CD4-positive, CD25-positive, alpha-beta regulatory T cell (primary cell): ENCODE data around the gene CDKL5. TPM values are rescaled to one million over a fixed set of nuclear protein-coding genes. Genes with fewer than 3 reads are reported as not detected.

Source experiments
- ATAC-seq, 2 donors: fragments of 150-1000 bp; cut with Tn5 transposase; one replicate each; pipeline ENCODE4 v1.10.0; 2021; ENCODE audit warnings: low read depth in 2 of 2, moderate number of reproducible peaks in 2 of 2, moderate library complexity in 1 of 2
- DNase-seq, 3 donors: peaks; one replicate each; pipeline versions ENCODE4 v3.0.0 to v3.0.0-alpha.2; 2012 to 2022; ENCODE audit warnings: mixed read lengths in 1 of 3
- H3K27ac ChIP-seq: one replicate; pipeline ENCODE4 v1.7.0; 2013; ENCODE audit warnings: mild to moderate bottlenecking, low read length; ENCODE audit not compliant: insufficient read depth, poor library complexity, severe bottlenecking
- H3K27me3 ChIP-seq: one replicate; pipeline ENCODE4 v1.7.0; 2013; ENCODE audit warnings: low read length; ENCODE audit not compliant: control insufficient read depth, insufficient read depth
- H3K36me3 ChIP-seq: one replicate; pipeline ENCODE4 v1.7.0; 2013; ENCODE audit warnings: mild to moderate bottlenecking, low read length, moderate library complexity; ENCODE audit not compliant: control insufficient read depth, insufficient read depth
- H3K4me1 ChIP-seq: 2 replicates; pipeline ENCODE4 v1.7.0; 2013; ENCODE audit warnings: mild to moderate bottlenecking, low read length; ENCODE audit not compliant: insufficient read depth, control insufficient read depth, poor library complexity, severe bottlenecking
- H3K4me3 ChIP-seq: one replicate; pipeline ENCODE4 v1.7.0; 2013; ENCODE audit warnings: low read depth, mild to moderate bottlenecking, low read length, moderate library complexity
- H3K9me3 ChIP-seq, 2 experiments: 1 replicate in 1 of 2; 2 replicates in 1 of 2; pipeline ENCODE4 v1.7.0; 2013; ENCODE audit warnings: low read length in 2 of 2, mild to moderate bottlenecking in 1 of 2, moderate library complexity in 1 of 2; ENCODE audit not compliant: control insufficient read depth in 2 of 2
- H3K27ac Mint-ChIP-seq, 3 donors: one replicate each; pipeline ENCODE4 v1.8.0; 2020 to 2022; ENCODE audit warnings: mild to moderate bottlenecking in 3 of 3, mixed read lengths in 3 of 3, moderate library complexity in 2 of 3
- H3K27me3 Mint-ChIP-seq: one replicate; pipeline ENCODE4 v1.8.0; 2022; ENCODE audit warnings: mild to moderate bottlenecking, mixed read lengths
- H3K36me3 Mint-ChIP-seq: one replicate; pipeline ENCODE4 v1.8.0; 2020; ENCODE audit warnings: mixed read lengths
- H3K4me1 Mint-ChIP-seq, 4 donors: one replicate each; pipeline ENCODE4 v1.8.0; 2020 to 2022; ENCODE audit warnings: mixed read lengths in 4 of 4, mild to moderate bottlenecking in 1 of 4
- H3K4me3 Mint-ChIP-seq, 4 donors: one replicate each; pipeline ENCODE4 v1.8.0; 2020 to 2022; ENCODE audit warnings: mild to moderate bottlenecking in 4 of 4, mixed read lengths in 4 of 4, moderate library complexity in 3 of 4
- H3K9me3 Mint-ChIP-seq, 7 donors: one replicate each; pipeline ENCODE4 v1.8.0; 2020 to 2022; ENCODE audit warnings: mixed read lengths in 7 of 7, mild to moderate bottlenecking in 3 of 7, moderate library complexity in 2 of 7
- polyA plus RNA-seq, 4 donors: library from polyadenylated mRNA; unstranded; fragments of 300-500 nt; fragmentation: Illumina TruSeq; gene quantifications; one replicate each; pipeline ENCODE4 v1.2.3, GENCODE V29; 2021
- total RNA-seq: library from RNA; stranded (reverse); gene quantifications from one replicate; pipeline ENCODE4 v1.2.3, GENCODE V29; 2022

CDKL5 gene
- total and polyA plus RNA-seq, 5 donors from 2014 or later = 0.02 to 2.9 (median 1.3) TPM

DNA sequence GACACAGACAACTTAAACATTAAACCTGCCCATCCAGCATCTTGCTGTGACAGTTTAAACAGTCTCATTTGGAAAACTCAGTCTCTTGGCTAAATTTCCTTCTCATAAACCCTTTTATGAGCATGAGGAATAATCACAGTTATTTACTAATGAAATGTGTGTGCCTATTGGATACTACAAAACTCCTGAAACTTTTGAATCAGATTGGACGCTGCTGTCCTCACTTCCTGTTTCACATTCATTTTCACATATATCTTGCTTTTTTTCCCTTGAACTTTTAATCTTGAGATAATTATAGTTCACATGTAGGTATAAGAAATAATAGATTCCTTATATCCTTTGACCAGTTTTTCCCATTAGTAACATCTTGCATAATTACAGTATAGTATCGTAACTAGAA lies 111.7 kb downstream of the CDKL5 start:
- Histone ChIP-seq H3K36me3 (no peaks in the 10 kb centered on the region), H3K9me3 (no peaks in the 10 kb centered on the region), H3K27me3 (no peaks in the 10 kb centered on the region), H3K4me1 (no peaks in the 10 kb centered on the region), H3K4me3 (no peak overlapping the region), H3K27ac (no peak overlapping the region)
- Mint-ChIP-seq H3K4me1 (peaks cover 0 to 6% (median 5%) of the 10 kb centered on the region in 4 donors), H3K27me3 (no peaks in the 10 kb centered on the region), H3K9me3 (no peaks in the 10 kb centered on the region), H3K4me3 (no peak overlapping the region), H3K36me3 (no peaks in the 10 kb centered on the region), H3K27ac (no peak overlapping the region)
- DNase-seq = no peak
- ATAC-seq = no peak

GRCh38 chrX:18537524-18537923 lies 112.1 kb downstream of the CDKL5 start:
- H3K9me3 ChIP-seq = no peaks in the 10 kb centered on the region
- no peaks in the 10 kb centered on the region for H3K9me3 Mint-ChIP-seq
- H3K27me3 ChIP-seq = no peaks in the 10 kb centered on the region
- H3K4me1 Mint-ChIP-seq = peaks cover 0 to 6% (median 5%) of the 10 kb centered on the region in 4 donors
- ATAC-seq (no peak), DNase-seq (no peak)
- no peak overlapping the region for H3K27ac Mint-ChIP-seq
- no peak overlapping the region for H3K4me3 ChIP-seq
- H3K27me3 Mint-ChIP-seq = no peaks in the 10 kb centered on the region
- no peaks in the 10 kb centered on the region for H3K4me1 ChIP-seq
- H3K27ac ChIP-seq = no peak overlapping the region
- H3K36me3 ChIP-seq = no peaks in the 10 kb centered on the region
- no peaks in the 10 kb centered on the region for H3K36me3 Mint-ChIP-seq
- H3K4me3 Mint-ChIP-seq = no peak overlapping the region

- no peak overlapping the region for H3K4me3 ChIP-seq
- no peaks in the 10 kb centered on the region for H3K27me3 ChIP-seq
- Mint-ChIP-seq H3K36me3 (no peaks in the 10 kb centered on the region), H3K27me3 (no peaks in the 10 kb centered on the region), H3K9me3 (no peaks in the 10 kb centered on the region), H3K4me3 (peak overlapping the region in 1 of 4 donors; percentile 43), H3K4me1 (peaks cover 0 to 5% (median 3%) of the 10 kb centered on the region in 4 donors), H3K27ac (no peak overlapping the region)
- DNase-seq (no peak), ATAC-seq (no peak)
- no peaks in the 10 kb centered on the region for H3K36me3 ChIP-seq
- H3K9me3 ChIP-seq = no peaks in the 10 kb centered on the region
- H3K4me1 ChIP-seq = no peaks in the 10 kb centered on the region
- H3K27ac ChIP-seq = no peak overlapping the region
Observed at GRCh38 chrX:18542131-18542530, 116.7 kb downstream of the CDKL5 start.

DNA sequence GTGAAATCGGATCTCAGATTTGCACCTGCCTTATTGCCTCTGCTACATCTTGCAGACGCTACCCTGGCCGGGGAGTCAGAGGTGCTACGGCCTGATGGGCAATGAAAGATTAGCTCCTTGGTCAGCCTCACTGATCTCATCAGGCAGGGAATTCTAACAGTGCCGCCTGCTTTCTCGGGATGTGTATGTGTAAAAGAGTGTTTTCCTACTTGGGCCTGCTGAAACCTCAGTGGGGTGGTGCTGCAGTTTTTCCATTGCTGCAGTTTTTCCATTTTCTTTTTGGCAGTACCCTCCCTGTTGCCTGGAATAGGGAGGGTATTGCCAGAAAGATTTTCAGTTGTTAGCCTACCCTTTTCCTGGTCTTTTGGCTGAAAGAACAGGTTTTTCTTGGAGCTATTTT lies 117.5 kb downstream of the CDKL5 start:
- Mint-ChIP-seq H3K36me3 (no peaks in the 10 kb centered on the region), H3K4me3 (no peak overlapping the region), H3K4me1 (peaks cover 0 to 5% (median 3%) of the 10 kb centered on the region in 4 donors), H3K27me3 (no peaks in the 10 kb centered on the region), H3K9me3 (no peaks in the 10 kb centered on the region), H3K27ac (no peak overlapping the region)
- Histone ChIP-seq H3K4me3 (no peak overlapping the region), H3K27ac (no peak overlapping the region), H3K4me1 (no peaks in the 10 kb centered on the region), H3K9me3 (no peaks in the 10 kb centered on the region), H3K36me3 (no peaks in the 10 kb centered on the region), H3K27me3 (no peaks in the 10 kb centered on the region)
- no peak for ATAC-seq
- no peak for DNase-seq

- no peak overlapping the region for H3K4me3 Mint-ChIP-seq
- DNase-seq (peak in 1 of 3 donors; percentile 1), ATAC-seq (no peak)
- no peaks in the 10 kb centered on the region for H3K27me3 Mint-ChIP-seq
- Histone ChIP-seq H3K36me3 (no peaks in the 10 kb centered on the region), H3K27me3 (no peaks in the 10 kb centered on the region), H3K4me1 (no peaks in the 10 kb centered on the region), H3K27ac (no peak overlapping the region), H3K4me3 (no peak overlapping the region), H3K9me3 (no peaks in the 10 kb centered on the region)
- H3K9me3 Mint-ChIP-seq = no peaks in the 10 kb centered on the region
- H3K36me3 Mint-ChIP-seq = no peaks in the 10 kb centered on the region
- no peak overlapping the region for H3K27ac Mint-ChIP-seq
- peaks cover 0 to 5% (median 3%) of the 10 kb centered on the region in 4 donors for H3K4me1 Mint-ChIP-seq
Observed at GRCh38 chrX:18543738-18544137, 118.3 kb downstream of the CDKL5 start.

DNA sequence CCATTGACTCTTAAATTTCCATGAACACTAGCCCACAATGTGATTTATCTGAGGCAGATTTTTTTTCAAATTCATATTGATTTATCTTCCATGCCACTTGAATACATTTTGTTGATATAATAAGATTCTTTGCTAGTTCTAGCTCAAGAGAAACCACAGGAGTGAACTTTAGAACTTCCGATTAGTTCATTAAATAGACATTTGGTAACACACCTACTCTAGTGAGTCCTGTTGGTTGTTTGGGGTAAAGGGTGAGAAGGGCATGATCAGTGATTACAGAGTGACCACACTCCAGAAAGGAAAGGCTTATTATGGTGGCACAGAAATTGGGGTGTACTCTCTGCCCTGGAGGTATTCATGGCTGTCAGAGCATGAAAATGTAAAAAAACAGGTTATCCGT lies 120.4 kb downstream of the CDKL5 start:
- Histone ChIP-seq H3K36me3 (no peaks in the 10 kb centered on the region), H3K9me3 (no peaks in the 10 kb centered on the region), H3K27me3 (no peaks in the 10 kb centered on the region), H3K27ac (no peak overlapping the region), H3K4me3 (no peak overlapping the region), H3K4me1 (no peaks in the 10 kb centered on the region)
- Mint-ChIP-seq H3K9me3 (peaks cover 0 to 3% (median 0%) of the 10 kb centered on the region in 7 donors), H3K27me3 (no peaks in the 10 kb centered on the region), H3K36me3 (no peaks in the 10 kb centered on the region), H3K4me1 (peaks cover 0 to 5% (median 3%) of the 10 kb centered on the region in 4 donors), H3K4me3 (no peak overlapping the region), H3K27ac (no peak overlapping the region)
- ATAC-seq (no peak), DNase-seq (no peak)

GRCh38 chrX:18548996-18549395 lies 123.6 kb downstream of the CDKL5 start:
- no peaks in the 10 kb centered on the region for H3K27me3 ChIP-seq

GRCh38 chrX:18549643-18550042 lies 124.2 kb downstream of the CDKL5 start:
- Mint-ChIP-seq H3K4me3 (no peak overlapping the region), H3K4me1 (no peaks in the 10 kb centered on the region), H3K27me3 (no peaks in the 10 kb centered on the region), H3K27ac (no peak overlapping the region), H3K9me3 (peaks cover 0 to 3% (median 0%) of the 10 kb centered on the region in 7 donors), H3K36me3 (no peaks in the 10 kb centered on the region)
- ATAC-seq (no peak), DNase-seq (no peak)
- Histone ChIP-seq H3K4me3 (no peak overlapping the region), H3K9me3 (no peaks in the 10 kb centered on the region), H3K36me3 (no peaks in the 10 kb centered on the region), H3K27ac (no peak overlapping the region), H3K4me1 (no peaks in the 10 kb centered on the region), H3K27me3 (no peaks in the 10 kb centered on the region)

More at GRCh38 chrX:18548996-18549395, 123.6 kb downstream of the CDKL5 start:
- peaks cover 0 to 3% (median 0%) of the 10 kb centered on the region in 7 donors for H3K9me3 Mint-ChIP-seq
- no peak for ATAC-seq
- Histone ChIP-seq H3K27ac (no peak overlapping the region), H3K36me3 (no peaks in the 10 kb centered on the region), H3K9me3 (no peaks in the 10 kb centered on the region), H3K4me1 (no peaks in the 10 kb centered on the region), H3K4me3 (no peak overlapping the region)
- H3K4me3 Mint-ChIP-seq = no peak overlapping the region
- H3K27me3 Mint-ChIP-seq = no peaks in the 10 kb centered on the region
- DNase-seq = no peak
- no peaks in the 10 kb centered on the region for H3K36me3 Mint-ChIP-seq
- H3K4me1 Mint-ChIP-seq = peaks cover 0 to under 1% (median 0%) of the 10 kb centered on the region in 4 donors
- no peak overlapping the region for H3K27ac Mint-ChIP-seq
